Measurements from ENCODE around the gene MAP2K5. TPM values are rescaled to one million over a fixed set of nuclear protein-coding genes. Genes with fewer than 3 reads are reported as not detected.

Gene MAP2K5
- total RNA-seq, 1 donor from 2014 or later, result 25.5 TPM

- Histone ChIP-seq H3K4me3 (no peak overlapping the region), H3K9me3 (no peaks in the 10 kb centered on the region), H3K36me3 (peaks cover 3% of the 10 kb centered on the region), H3K27me3 (ENCODE audit: low read depth) (no peaks in the 10 kb centered on the region), H3K4me1 (peaks cover 5% of the 10 kb centered on the region), H3K27ac (no peak overlapping the region)
- no peak for DNase-seq
- TF ChIP-seq CTCF (IDR thresholded peaks at IDR 0.05), result no peak
- intact Hi-C loops (cut with DNase I), result no loop called here
- ATAC-seq, result no peak
Measured at GRCh38 chr15:67768313-67768977, 225.9 kb downstream of the MAP2K5 start.

- Histone ChIP-seq H3K4me3 (no peak overlapping the region), H3K4me1 (peaks cover 5% of the 10 kb centered on the region), H3K9me3 (no peaks in the 10 kb centered on the region), H3K27ac (no peak overlapping the region), H3K36me3 (peaks cover 3% of the 10 kb centered on the region), H3K27me3 (ENCODE audit: low read depth) (no peaks in the 10 kb centered on the region)
- no peak for ATAC-seq
- intact Hi-C loops (cut with DNase I), result no loop called here
- TF ChIP-seq CTCF (IDR thresholded peaks at IDR 0.05), result no peak
- DNase-seq, result no peak
Measured at GRCh38 chr15:67769497-67770357, 227.2 kb downstream of the MAP2K5 start.

- H3K36me3 ChIP-seq, result peaks cover 3% of the 10 kb centered on the region
- no peaks in the 10 kb centered on the region for H3K27me3 ChIP-seq (ENCODE audit: low read depth)
- DNase-seq (no peak), ATAC-seq (no peak)
- H3K27ac ChIP-seq, result no peak overlapping the region
- peaks cover 5% of the 10 kb centered on the region for H3K4me1 ChIP-seq
- no peaks in the 10 kb centered on the region for H3K9me3 ChIP-seq
- no peak for TF ChIP-seq CTCF (IDR thresholded peaks at IDR 0.05)
- H3K4me3 ChIP-seq, result no peak overlapping the region
- intact Hi-C loops (cut with DNase I), result no loop called here
Measured at GRCh38 chr15:67770358-67770628, 227.8 kb downstream of the MAP2K5 start.

GRCh38 chr15:67771189-67771800 is 228.8 kb downstream of the MAP2K5 start:
- Histone ChIP-seq H3K4me3 (no peak overlapping the region), H3K27ac (no peak overlapping the region), H3K36me3 (peaks cover 3% of the 10 kb centered on the region), H3K4me1 (peaks cover 5% of the 10 kb centered on the region), H3K27me3 (ENCODE audit: low read depth) (no peaks in the 10 kb centered on the region), H3K9me3 (no peaks in the 10 kb centered on the region)
- DNase-seq, result no peak
- TF ChIP-seq CTCF (IDR thresholded peaks at IDR 0.05), result no peak
- no peak for ATAC-seq
- intact Hi-C loops (cut with DNase I), result no loop called here

- Histone ChIP-seq H3K4me1 (no peaks in the 10 kb centered on the region), H3K27me3 (ENCODE audit: low read depth) (no peaks in the 10 kb centered on the region), H3K27ac (no peak overlapping the region), H3K4me3 (no peak overlapping the region), H3K9me3 (no peaks in the 10 kb centered on the region), H3K36me3 (peaks cover 3% of the 10 kb centered on the region)
- ATAC-seq, result no peak
- DNase-seq, result no peak
- TF ChIP-seq CTCF (IDR thresholded peaks at IDR 0.05), result no peak
- intact Hi-C loops (cut with DNase I), result no loop called here
Measured at GRCh38 chr15:67774626-67775025, 232.1 kb downstream of the MAP2K5 start.
